Measurements from ENCODE around the gene CROCC. TPM values are rescaled to one million over a fixed set of nuclear protein-coding genes. Genes with fewer than 3 reads are reported as not detected.

Gene CROCC
- total RNA-seq, 2 experiments from 2014 or later: 20.5 to 26.6 TPM

- peaks cover 31% of the 10 kb centered on the region for H3K36me3 Mint-ChIP-seq
- H3K9me3 Mint-ChIP-seq (ENCODE audit: low read depth): no peaks in the 10 kb centered on the region
- no peaks in the 10 kb centered on the region for H3K27me3 Mint-ChIP-seq
- DNase-seq (no peak), ATAC-seq (no peak)
- H3K4me1 Mint-ChIP-seq: peaks cover 23% of the 10 kb centered on the region
- H3K27ac Mint-ChIP-seq: no peak overlapping the region
- H3K4me3 Mint-ChIP-seq: no peak overlapping the region
- CTCF ChIA-PET: no interaction called here
Observed at GRCh38 chr1:17020502-17020901, 98.8 kb downstream of the CROCC start.

GRCh38 chr1:17021896-17022295 lies 100.2 kb downstream of the CROCC start:
- DNase-seq (no peak), ATAC-seq (no peak)
- no peaks in the 10 kb centered on the region for H3K27me3 Mint-ChIP-seq
- no peak overlapping the region for H3K27ac Mint-ChIP-seq
- H3K9me3 Mint-ChIP-seq (ENCODE audit: low read depth): no peaks in the 10 kb centered on the region
- peaks cover 23% of the 10 kb centered on the region for H3K4me1 Mint-ChIP-seq
- H3K4me3 Mint-ChIP-seq: no peak overlapping the region
- CTCF ChIA-PET: interaction anchor here (1.3 kb wide), 1 partner anchor 70 kb away, joined by 3 read pairs; no protein-coding TSS in a partner anchor
- H3K36me3 Mint-ChIP-seq: peaks cover 32% of the 10 kb centered on the region

Other genes with a start within 250 kb of the CROCC start
- gene RNU1-4, start 181.4 kb upstream of the CROCC start, total RNA-seq: 1,000 to 10,000 TPM in 1 of 2 experiments, 100 to 1,000 TPM in 1; 922 to 3,744 TPM
- 1,000 to 10,000 TPM in 1 of 2 experiments, 100 to 1,000 TPM in 1; 922 to 3,744 TPM for gene RNU1-2, start 26.0 kb upstream of the CROCC start, total RNA-seq
- not detected for gene MFAP2, start 58.7 kb downstream of the CROCC start, total RNA-seq
- 10 to 100 TPM; 49.2 to 52.9 TPM for gene ATP13A2, start 90.0 kb downstream of the CROCC start, total RNA-seq
- 100 to 1,000 TPM; 108 TPM for gene SDHB, start 132.1 kb downstream of the CROCC start, total RNA-seq
- gene PADI2, start 197.5 kb downstream of the CROCC start, total RNA-seq: under 1 TPM; 0.09 to 0.23 TPM

Data from activated CD8-positive, alpha-beta memory T cell treated with anti-CD3 and anti-CD28 coated beads, Interleukin-2, amount 10 ng/mL, durations not matched to agents 7 days and 5 days (primary cell).